CD1c-positive myeloid dendritic cell (primary cell): ENCODE data around the gene NCKAP5.
"Not testable (repeated sequence)": the region's sequence is repeated elsewhere in the genome, so short reads cannot be mapped to it uniquely, and the experiment has no call there.

ENCODE experiments used
- DNase-seq: peaks from one replicate; pipeline ENCODE4 v3.0.0-alpha.2; 2016; ENCODE audit errors: extremely low spot score

Gene NCKAP5

DNA sequence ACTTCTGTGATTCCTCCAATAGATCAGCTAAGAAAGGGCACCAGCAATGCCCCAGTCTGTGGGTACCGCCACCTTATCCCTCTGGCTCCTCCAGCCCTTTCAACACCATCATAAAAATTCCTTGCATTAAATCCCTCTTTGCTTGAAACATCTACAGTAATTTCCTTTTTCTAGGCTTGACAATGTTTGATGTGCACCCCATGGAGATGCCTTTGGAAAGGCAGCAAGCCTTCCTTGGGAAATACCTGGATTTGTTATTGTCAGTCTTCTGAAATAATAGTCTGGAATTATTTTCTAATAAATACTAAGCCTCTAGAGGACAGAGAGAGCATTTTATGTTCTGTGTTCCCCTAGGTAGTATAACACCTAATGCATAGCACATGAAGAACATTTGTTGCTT is 46.1 kb downstream of the NCKAP5 start:
- no peak for DNase-seq

- DNase-seq: no peak
Measured at GRCh38 chr2:133521146-133521745, 47.0 kb downstream of the NCKAP5 start.

DNA sequence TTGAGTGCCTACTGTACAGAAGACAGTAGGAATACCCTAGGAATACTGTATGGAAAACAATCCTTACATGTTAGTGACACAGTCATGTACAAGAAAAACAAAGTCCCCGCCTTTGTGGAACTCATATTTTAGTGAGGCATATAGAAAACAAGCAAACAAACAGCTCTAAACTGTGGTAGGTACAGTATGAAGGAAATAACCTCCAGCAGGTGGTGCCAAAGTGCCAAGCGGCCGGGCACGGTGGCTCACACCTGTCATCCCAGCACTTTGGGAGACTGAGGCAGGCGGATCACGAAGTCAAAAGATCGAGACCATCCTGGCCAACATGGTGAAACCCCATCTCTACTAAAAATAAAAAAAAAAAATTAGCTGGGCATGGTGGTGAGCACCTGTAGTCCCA is 48.6 kb downstream of the NCKAP5 start:
- not testable (repeated sequence) for DNase-seq

DNA sequence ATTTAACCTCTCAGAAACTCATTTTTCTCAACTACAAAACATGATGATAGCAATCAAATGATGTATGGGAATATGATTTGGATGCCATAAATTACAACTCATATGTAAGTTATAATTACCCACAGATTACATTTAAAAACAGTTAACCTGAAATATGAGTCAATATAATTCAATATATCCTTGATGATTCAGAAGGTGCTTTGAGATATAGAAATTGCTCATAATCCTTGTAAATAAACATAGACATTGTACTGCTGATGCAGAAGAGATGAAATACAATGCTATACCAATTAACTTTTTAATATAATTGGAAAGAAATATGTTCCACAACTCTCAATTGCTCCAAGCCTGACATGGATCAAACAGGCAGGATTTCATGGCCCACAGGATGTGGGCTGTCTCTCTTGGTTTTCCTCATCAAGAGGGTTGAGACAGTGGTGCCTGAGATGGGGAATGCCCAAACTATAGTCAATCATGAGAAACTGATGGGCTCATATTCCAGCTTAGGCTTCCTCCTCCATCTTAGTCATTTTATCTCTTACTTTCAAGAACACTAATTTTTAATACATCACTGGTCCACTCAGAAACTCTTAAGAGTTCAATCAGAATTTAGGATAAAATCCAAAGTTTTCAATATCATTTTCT is 49.4 kb downstream of the NCKAP5 start:
- no peak for DNase-seq

DNA sequence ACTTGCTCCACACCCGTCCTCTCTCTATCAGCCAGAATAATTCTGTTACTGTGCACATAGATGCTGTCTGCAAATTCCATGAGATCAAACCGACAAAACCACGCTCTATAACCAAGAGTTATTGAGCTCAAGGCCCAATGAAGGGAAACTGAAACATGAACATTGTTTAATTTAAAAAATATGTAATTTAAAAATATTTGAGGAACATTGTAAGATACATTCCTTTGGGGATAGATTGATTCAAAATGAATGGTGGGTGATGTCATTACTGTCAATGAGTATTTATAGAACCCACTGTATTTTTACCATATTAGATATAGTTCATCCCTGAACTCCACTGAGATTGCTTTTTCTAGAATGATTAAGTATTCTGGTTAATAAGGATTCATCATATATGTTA is 50.4 kb downstream of the NCKAP5 start:
- DNase-seq: no peak

DNA sequence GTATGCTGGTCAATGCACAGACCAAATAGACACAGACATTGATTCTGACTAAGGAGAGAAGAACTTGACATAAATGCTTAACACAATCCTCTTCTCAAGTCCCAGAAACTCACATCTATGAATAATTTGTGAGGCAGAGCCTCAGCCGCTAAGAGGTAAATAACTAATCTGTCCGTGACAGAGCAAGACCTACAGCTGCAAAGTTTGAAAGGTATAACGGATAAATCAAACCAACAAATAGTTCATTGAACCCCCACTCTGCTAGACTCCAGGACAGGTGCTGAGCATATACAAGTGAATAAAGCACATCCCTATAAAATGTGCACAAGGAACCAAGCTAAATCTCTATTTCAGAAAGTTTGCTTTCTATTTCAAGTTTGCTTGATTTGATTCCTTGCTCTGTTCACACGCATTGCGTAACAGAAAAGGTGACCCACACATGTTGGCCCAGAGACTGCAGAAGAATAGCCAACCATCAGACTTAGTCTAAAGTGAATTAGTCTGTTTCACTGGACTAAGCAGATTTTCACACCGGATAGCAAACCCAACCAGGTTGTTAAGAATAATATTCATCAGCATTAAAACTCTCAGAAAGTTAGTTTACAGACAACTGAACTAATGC is 51.7 kb downstream of the NCKAP5 start:
- DNase-seq: no peak

DNA sequence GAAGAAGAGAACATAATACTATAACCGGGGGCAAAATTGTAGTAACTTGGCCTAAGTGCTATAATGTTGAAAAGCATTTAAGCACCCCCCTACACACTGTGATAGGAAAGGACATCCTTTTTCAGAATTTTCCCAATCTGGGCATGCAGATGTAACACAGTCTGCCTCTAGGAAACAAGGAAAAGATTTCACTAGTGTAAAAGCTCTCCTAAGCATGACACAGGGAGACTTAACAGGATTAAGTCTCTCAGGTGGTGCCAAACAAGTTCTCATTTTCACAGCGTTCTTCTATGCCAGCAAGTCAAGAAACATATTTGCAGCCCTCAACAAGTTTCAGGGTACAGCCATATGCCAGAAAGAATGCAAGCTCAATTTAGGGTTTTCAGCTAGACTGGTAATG is 53.0 kb downstream of the NCKAP5 start:
- DNase-seq: no peak

DNA sequence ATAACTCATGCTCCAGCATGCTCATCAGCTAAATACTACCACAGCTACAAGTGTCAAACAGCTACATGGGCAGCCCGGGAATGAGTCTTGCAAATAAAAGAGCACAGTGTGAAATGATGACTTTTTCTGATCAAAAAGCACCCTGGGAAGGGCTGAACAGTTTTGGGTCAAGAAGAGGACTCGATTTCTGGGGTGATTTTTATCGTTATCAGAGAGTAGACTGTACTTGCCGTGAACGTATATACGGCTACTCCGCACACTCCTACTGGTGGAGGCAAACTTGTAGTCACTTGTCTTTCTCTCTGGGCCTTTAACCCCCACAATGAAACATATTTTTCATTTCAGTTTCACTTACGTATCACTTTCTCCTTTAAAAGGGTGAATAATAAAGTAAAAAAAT is 54.4 kb downstream of the NCKAP5 start:
- no peak for DNase-seq

- no peak for DNase-seq
Measured at GRCh38 chr2:133512121-133512520, 56.1 kb downstream of the NCKAP5 start.

- DNase-seq: no peak
Measured at GRCh38 chr2:133511679-133512078, 56.6 kb downstream of the NCKAP5 start.

- DNase-seq: no peak
Measured at GRCh38 chr2:133509777-133510176, 58.5 kb downstream of the NCKAP5 start.

DNA sequence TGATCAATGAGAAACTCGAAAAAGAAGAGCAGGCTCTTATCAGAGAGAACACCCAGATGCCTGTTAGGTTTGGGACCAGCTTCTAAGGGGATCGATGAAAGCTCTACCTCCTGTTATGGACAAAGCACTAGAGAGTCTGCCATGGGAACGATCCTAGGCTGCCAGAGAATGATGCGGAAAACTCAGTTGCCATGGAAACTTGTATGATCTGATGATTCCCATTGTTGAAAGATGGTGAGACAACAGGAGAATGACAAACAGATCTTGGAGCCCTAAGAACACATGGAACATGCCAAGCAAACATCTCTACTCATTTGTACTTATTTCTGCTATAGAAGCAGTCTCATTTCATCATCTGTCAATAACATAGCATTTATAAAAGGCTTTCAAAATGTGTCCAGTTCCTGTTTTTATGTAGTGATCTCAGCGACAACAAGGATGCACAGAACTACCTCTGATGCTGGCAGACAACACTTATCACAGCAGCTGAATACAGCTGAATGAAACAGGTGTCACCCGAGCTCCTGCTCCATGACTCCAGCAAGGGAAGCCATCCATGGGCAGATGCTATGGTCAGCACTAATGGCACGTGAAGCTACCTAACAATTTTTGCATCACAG is 59.6 kb downstream of the NCKAP5 start:
- DNase-seq: no peak

DNA sequence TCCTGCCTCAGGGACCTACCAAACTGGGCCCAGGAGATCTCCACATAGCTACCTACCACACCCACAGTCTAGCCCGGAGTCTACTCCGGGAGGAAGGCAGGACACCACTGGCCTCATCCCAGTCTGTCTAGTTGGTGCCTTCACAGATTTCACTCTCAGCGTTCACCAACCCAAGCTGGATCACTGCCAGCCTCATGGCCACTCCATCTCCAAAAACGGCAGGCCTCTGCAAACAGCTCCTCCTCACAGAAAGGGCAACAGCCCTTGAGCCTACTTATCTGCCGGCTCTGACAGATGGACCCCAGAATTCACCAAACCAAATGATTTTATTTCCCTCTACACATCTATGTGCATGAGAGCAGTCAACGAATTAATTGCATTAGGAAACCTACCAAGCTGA is 61.3 kb downstream of the NCKAP5 start:
- no peak for DNase-seq

GRCh38 chr2:133504566-133505505 is 63.4 kb downstream of the NCKAP5 start:
- DNase-seq: no peak

DNA sequence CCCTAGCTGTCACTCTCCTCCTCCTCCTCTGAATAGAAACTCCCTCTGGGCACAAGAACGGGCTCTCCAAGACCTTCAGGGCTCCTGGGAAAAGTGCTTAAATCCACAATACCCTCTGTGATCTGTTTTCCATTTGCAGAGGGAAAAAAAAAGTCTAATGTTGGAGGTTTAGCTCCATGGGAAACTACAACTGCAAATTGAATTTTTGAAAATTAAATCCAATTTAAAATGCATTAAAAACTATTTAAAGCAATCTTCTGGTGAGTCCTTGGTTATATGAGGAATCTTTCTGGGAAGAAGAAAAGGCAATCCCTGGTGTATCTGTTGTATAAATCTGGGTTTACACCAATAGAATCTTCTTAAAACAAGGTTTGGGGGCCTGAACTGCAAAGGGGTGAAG is 64.3 kb downstream of the NCKAP5 start:
- DNase-seq: no peak

DNA sequence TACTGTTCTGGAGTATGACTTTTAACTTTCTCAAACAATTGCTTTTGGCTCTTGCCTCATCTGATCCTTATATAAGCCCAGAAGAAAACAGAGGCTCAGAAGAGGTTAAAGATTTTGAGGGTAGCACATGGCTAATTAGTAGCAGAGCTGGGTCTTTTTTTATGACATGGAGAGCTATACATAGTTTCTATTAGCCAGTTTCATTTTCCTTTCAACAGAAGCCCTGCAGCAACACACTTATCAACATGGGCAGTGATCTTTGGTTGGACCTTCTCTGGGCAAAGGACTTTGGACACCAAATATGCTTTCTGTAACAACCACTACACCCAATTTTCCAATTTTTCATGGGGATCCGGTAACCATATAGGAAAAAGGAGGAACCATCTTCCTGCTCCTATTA is 64.9 kb downstream of the NCKAP5 start:
- DNase-seq: no peak

- no peak for DNase-seq
Measured at GRCh38 chr2:133502678-133503077, 65.6 kb downstream of the NCKAP5 start.

DNA sequence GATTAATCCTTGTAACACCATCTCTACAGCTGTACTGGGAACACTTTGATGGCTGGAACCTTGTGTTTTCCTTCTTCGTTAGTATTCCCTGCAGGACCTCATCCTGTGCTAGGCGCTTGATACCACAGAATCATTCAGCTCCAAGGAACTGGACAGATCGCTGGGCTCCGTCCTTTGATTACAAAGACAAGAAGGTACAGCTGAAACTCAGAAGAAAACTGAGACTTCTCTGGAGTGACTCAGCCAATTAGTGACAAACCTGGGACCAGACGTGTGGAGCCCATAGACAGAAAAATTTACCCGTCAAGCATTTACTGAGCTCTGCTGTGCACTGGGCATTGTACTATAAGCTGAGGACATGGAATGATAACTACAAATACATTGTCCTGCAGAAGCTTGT is 67.3 kb downstream of the NCKAP5 start:
- DNase-seq: no peak

DNA sequence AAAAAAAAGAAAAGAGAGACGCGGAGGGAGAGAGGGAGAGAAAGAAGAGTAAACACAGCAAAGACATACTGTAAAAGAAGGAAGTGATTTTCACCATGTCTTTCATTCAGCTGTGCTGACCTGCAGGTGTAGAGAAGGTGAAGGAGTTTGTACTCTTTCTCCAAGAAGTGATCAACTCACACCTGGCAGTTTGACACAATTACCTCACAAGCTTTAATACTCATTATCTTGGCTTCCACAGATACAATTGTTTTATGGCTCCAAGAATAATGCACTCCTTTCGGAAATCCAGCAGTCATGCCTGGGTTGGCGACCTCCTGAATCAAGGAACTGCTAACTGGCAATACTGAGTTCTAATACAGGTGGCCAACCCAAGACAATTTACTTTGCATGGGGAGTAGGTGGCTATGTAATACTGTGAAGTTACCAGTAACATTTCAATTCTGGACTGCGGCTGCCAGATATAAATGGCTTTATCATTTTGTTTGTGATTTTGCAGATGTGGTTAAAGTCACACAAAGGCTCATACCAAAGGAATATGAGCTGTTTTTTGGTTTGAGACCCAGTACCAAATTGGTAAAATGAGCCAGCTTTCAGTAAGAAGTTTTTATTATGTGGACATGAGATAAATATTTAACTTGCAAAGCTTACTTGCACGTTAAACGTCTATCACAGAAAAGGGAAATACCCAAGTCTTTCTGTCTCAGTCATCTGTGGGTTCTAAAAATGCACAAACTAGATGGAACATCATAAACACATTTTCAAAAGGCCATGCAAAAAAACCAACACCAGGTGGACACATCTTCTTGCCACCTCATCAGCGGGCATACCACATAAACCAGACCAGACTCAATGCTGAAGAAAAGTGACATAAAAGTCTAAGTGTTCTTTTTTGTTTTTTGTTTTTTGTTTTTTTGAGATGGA is 69.3 kb downstream of the NCKAP5 start:
- DNase-seq: no peak

GRCh38 chr2:133497951-133498565 is 70.2 kb downstream of the NCKAP5 start:
- DNase-seq: no peak
